OCI-LY7 (cell line): Measurements from ENCODE around the gene EML2. TPM values are rescaled to one million over a fixed set of nuclear protein-coding genes. Genes with fewer than 3 reads are reported as not detected.

Experiments used
- BruUV-seq: library from RNA; stranded (reverse); fragments of 400-500 nt; replicated peaks from 2 replicates; lab custom pipeline; 2021; lab: Mats Ljungman, UMichigan
- CTCF ChIA-PET: fragments of 300-600 bp; sonication (Branson Sonifier 250); formaldehyde crosslinking; loops from one replicate; lab custom pipeline; 2022; ENCODE audit warnings: antibody characterized with exemption; ENCODE audit not compliant: unreplicated experiment; lab: Charles Lee
- POLR2A ChIA-PET: fragments of 300-600 bp; sonication (Branson Sonifier 250); formaldehyde crosslinking; loops from one replicate; lab custom pipeline; 2022; ENCODE audit warnings: antibody characterized with exemption; lab: Charles Lee
- DNase-seq: peaks from one replicate; pipeline ENCODE4 v3.0.0-alpha.2; 2015; ENCODE audit warnings: low spot score
- H2AFZ ChIP-seq: fragments of 200-600 bp; sonication (generic), shearing (Covaris generic); 2 replicates; pipeline ENCODE4 v1.6.1; 2014; ENCODE audit warnings: mild to moderate bottlenecking, antibody characterized with exemption, low read length, moderate library complexity
- H3K27ac ChIP-seq: fragments of 200-600 bp; sonication (generic); 2 replicates; pipeline ENCODE4 v1.5.1; 2014; ENCODE audit warnings: mixed run types, low read depth, mild to moderate bottlenecking, moderate library complexity, low read length, inconsistent platforms; ENCODE audit not compliant: poor library complexity, severe bottlenecking
- H3K36me3 ChIP-seq: fragments of 200-600 bp; sonication (generic); 2 replicates; pipeline ENCODE4 v1.6.1; 2014; ENCODE audit warnings: mild to moderate bottlenecking, antibody characterized with exemption, low read length, moderate library complexity, mixed read lengths; ENCODE audit not compliant: insufficient read depth
- H3K4me1 ChIP-seq: fragments of 200-600 bp; sonication (generic); 2 replicates; pipeline ENCODE4 v1.5.1; 2014; ENCODE audit warnings: mild to moderate bottlenecking, low read length; ENCODE audit not compliant: insufficient read depth, poor library complexity, severe bottlenecking
- H3K4me2 ChIP-seq: fragments of 200-600 bp; sonication (generic); 2 replicates; pipeline ENCODE4 v1.6.1; 2014; ENCODE audit warnings: mild to moderate bottlenecking, low read length
- H3K4me3 ChIP-seq: fragments of 200-600 bp; sonication (generic); 2 replicates; pipeline ENCODE4 v1.5.1; 2014; ENCODE audit warnings: mild to moderate bottlenecking, low read depth, low read length; ENCODE audit not compliant: poor library complexity, severe bottlenecking
- H3K79me2 ChIP-seq: fragments of 200-600 bp; sonication (generic); 2 replicates; pipeline ENCODE4 v1.6.1; 2016; ENCODE audit warnings: low read depth, mild to moderate bottlenecking, low read length, moderate library complexity, mixed read lengths; ENCODE audit not compliant: insufficient read depth
- H3K9me2 ChIP-seq: fragments of 200-600 bp; sonication (generic); 2 replicates; pipeline ENCODE4 v1.6.1; 2016; ENCODE audit warnings: mild to moderate bottlenecking, low read length, mixed read lengths; ENCODE audit not compliant: insufficient read depth
- H3K9me3 ChIP-seq: fragments of 200-600 bp; sonication (generic); 2 replicates; pipeline ENCODE4 v1.6.1; 2014; ENCODE audit warnings: mild to moderate bottlenecking, mixed run types, low read length, mixed read lengths
- H4K20me1 ChIP-seq: fragments of 200-600 bp; sonication (generic); 2 replicates; pipeline ENCODE4 v1.6.1; 2014; ENCODE audit warnings: mild to moderate bottlenecking, antibody characterized with exemption, low read length, moderate library complexity, mixed read lengths; ENCODE audit not compliant: insufficient read depth
- EZH2phosphoT487 ChIP-seq: fragments of 200-600 bp; sonication (generic); IDR thresholded peaks from 2 replicates; pipeline ENCODE4 v1.6.1; 2018; ENCODE audit warnings: low read depth, borderline replicate concordance, mild to moderate bottlenecking, mixed run types, antibody characterized with exemption, low read length, moderate library complexity, mixed read lengths
- intact Hi-C: fragments of 100-400 bp; cut with micrococcal nuclease; formaldehyde crosslinking; loops from one replicate; pipeline ENCODE4 v1.10.0; 2022; ENCODE audit not compliant: unreplicated experiment
- total RNA-seq, 2 experiments: library from RNA; depleted of rRNA in 1 of 2; stranded (reverse); fragments of >200 nt in 1 of 2; shearing (Covaris generic) in 1 of 2; gene quantifications; 2 replicates each; pipeline ENCODE4 v1.2.3, GENCODE V29; 2014 to 2022
- TF ChIP-seq, protein P1 (sequence below): fragments of 200-600 bp; sonication (generic); conservative IDR thresholded peaks from 2 replicates; pipeline ENCODE4 v1.5.1; 2014; ENCODE audit warnings: mild to moderate bottlenecking, antibody characterized with exemption, low read length, moderate library complexity, mixed read lengths

EML2 gene
- total RNA-seq, 2 experiments from 2014 or later: 26.1 to 47.5 TPM

DNA sequence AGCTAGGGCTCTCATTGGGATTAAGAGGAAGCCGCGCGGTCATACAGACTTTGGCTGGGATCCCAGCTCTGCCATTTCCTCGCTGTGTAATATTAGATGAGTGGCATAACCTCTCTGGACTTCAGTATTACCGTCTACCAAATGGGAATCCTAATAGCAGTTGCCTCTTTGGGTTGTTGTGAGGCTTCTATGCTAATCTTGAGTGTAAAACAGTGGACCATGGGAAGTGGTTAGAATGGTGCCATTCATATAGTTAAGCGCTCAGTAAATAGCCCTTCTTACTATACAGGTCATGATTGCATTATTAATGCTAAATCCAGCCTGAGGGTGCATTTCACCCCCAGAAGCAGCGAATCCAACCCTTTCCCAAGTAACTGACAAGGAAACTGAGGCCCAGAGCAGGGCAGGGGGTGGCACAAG, 54.0 kb downstream of the EML2 start:
- peaks cover 16% of the 10 kb centered on the region for H3K36me3 ChIP-seq
- no peaks in the 10 kb centered on the region for H3K9me3 ChIP-seq
- ChIA-PET POLR2A (interaction anchor here (0.5 to 1.5 kb wide), 2 partner anchors 56 to 125 kb away, joined by 4 to 5 read pairs; no protein-coding TSS in a partner anchor), CTCF (no interaction called here)
- H2AFZ ChIP-seq: peak overlapping the region; percentile 62; the same call in 1 of the 2 replicates
- peak overlapping the region; percentile 80 for H3K4me2 ChIP-seq
- no peak for TF ChIP-seq EZH2phosphoT487
- TF ChIP-seq, protein P1, sequence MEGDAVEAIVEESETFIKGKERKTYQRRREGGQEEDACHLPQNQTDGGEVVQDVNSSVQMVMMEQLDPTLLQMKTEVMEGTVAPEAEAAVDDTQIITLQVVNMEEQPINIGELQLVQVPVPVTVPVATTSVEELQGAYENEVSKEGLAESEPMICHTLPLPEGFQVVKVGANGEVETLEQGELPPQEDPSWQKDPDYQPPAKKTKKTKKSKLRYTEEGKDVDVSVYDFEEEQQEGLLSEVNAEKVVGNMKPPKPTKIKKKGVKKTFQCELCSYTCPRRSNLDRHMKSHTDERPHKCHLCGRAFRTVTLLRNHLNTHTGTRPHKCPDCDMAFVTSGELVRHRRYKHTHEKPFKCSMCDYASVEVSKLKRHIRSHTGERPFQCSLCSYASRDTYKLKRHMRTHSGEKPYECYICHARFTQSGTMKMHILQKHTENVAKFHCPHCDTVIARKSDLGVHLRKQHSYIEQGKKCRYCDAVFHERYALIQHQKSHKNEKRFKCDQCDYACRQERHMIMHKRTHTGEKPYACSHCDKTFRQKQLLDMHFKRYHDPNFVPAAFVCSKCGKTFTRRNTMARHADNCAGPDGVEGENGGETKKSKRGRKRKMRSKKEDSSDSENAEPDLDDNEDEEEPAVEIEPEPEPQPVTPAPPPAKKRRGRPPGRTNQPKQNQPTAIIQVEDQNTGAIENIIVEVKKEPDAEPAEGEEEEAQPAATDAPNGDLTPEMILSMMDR: no peak
- intact Hi-C loops: no loop called here
- no peak for DNase-seq
- H3K4me1 ChIP-seq: peaks cover 10% of the 10 kb centered on the region
- H3K79me2 ChIP-seq: peaks cover 25% of the 10 kb centered on the region; the same call in 1 of the 2 replicates
- no peaks in the 10 kb centered on the region for H4K20me1 ChIP-seq
- peak overlapping the region; percentile 77 for H3K27ac ChIP-seq
- BruUV-seq: TSS peak; percentile 96
- peak overlapping the region; percentile 93 for H3K4me3 ChIP-seq
- no peaks in the 10 kb centered on the region for H3K9me2 ChIP-seq

DNA sequence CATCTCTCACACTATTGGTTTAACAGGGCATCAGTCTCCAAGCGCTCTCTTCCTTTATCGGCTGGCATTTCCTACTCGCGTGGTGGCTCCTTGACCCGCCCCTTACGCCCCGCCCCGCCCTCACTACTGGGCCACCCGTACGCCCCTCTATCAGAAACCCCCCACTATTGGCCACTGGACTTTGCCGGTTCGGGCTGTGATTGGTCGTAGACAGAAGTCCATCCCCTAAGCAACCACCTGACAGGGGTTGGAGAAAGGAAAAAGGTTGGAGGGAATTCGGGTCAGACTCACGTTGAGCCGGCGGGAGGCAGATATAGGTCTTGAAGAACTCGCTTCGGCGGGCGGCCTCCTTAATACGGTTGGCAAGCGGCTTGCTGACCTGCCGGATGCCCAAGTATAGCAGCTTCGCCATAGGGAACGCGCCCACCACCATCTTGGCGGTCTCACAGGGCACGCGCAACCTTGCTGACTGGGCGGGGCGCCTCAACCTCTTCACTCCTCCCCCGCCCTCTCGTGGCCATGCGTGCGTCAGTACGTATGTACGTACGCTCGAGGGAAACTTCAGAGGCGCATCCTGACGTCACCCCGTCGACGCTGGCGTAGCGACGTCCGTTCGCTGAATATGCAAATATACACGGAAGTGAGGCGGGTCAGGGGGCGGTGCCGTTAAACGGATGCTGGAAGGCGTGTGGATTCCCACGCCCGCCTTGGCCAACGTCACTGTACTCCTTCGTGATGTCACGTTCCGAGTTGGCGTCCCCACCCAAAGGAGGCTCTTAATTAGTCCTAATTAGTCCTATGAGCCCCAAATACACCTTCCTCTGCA, 54.7 kb downstream of the EML2 start, which contains the start of gene OPA3:
OPA3 (minus strand) TSS at position 471 of the 826 bp plus-strand sequence; CDS start at position 433, 38 bp downstream.
- Histone ChIP-seq H3K4me3 (peak within 1 kb of the TSS; percentile 93), H3K36me3 (peaks cover 16% of the 10 kb centered on the region), H3K79me2 (peaks cover 25% of the 10 kb centered on the region; the same call in 1 of the 2 replicates), H3K27ac (peak within 1 kb of the TSS; percentile 77), H3K4me1 (peaks cover 10% of the 10 kb centered on the region), H3K4me2 (peak within 1 kb of the TSS; percentile 82), H2AFZ (peak within 1 kb of the TSS; percentile 62; the same call in 1 of the 2 replicates), H4K20me1 (no peaks in the 10 kb centered on the region), H3K9me2 (no peaks in the 10 kb centered on the region), H3K9me3 (no peaks in the 10 kb centered on the region)
- TF ChIP-seq, protein P1: no peak
- no peak for TF ChIP-seq EZH2phosphoT487
- POLR2A ChIA-PET: interaction anchor here (0.7 to 1.5 kb wide), 3 partner anchors 57 to 84 kb away, joined by 3 to 5 read pairs (median 3); no protein-coding TSS in a partner anchor
- intact Hi-C loops: loop anchor here (1.0 kb wide), 1 partner anchor 59 kb away; no protein-coding TSS in a partner anchor
- peak; percentile 100 for DNase-seq
- BruUV-seq: no TSS peak
- CTCF ChIA-PET: no interaction called here
